IPS-NIHi11 (cell line): Measurements from ENCODE around the gene NECTIN4.

ENCODE experiments used
- DNase-seq: peaks from one replicate; pipeline ENCODE4 v3.0.0; 2012; ENCODE audit warnings: mixed read lengths, low spot score

The NECTIN4 gene

GRCh38 chr1:161021970-161022353 lies 67.4 kb downstream of the NECTIN4 start:
- DNase-seq = no peak

- peak; percentile 98 for DNase-seq
Measured at GRCh38 chr1:161021165-161021969, 68.0 kb downstream of the NECTIN4 start.
